HG03159 (cell line): ENCODE data around the gene HACE1.
"Not testable (repeated sequence)": the region's sequence is repeated elsewhere in the genome, so short reads cannot be mapped to it uniquely, and the experiment has no call there.

Source experiments
- ATAC-seq: cut with Tn5 transposase; IDR thresholded peaks from one replicate; pipeline ENCODE4 v1.9.1; 2021; ENCODE audit warnings: mild to moderate bottlenecking, moderate library complexity; ENCODE audit not compliant: unreplicated experiment

The HACE1 gene, protein sequence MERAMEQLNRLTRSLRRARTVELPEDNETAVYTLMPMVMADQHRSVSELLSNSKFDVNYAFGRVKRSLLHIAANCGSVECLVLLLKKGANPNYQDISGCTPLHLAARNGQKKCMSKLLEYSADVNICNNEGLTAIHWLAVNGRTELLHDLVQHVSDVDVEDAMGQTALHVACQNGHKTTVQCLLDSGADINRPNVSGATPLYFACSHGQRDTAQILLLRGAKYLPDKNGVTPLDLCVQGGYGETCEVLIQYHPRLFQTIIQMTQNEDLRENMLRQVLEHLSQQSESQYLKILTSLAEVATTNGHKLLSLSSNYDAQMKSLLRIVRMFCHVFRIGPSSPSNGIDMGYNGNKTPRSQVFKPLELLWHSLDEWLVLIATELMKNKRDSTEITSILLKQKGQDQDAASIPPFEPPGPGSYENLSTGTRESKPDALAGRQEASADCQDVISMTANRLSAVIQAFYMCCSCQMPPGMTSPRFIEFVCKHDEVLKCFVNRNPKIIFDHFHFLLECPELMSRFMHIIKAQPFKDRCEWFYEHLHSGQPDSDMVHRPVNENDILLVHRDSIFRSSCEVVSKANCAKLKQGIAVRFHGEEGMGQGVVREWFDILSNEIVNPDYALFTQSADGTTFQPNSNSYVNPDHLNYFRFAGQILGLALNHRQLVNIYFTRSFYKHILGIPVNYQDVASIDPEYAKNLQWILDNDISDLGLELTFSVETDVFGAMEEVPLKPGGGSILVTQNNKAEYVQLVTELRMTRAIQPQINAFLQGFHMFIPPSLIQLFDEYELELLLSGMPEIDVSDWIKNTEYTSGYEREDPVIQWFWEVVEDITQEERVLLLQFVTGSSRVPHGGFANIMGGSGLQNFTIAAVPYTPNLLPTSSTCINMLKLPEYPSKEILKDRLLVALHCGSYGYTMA

DNA sequence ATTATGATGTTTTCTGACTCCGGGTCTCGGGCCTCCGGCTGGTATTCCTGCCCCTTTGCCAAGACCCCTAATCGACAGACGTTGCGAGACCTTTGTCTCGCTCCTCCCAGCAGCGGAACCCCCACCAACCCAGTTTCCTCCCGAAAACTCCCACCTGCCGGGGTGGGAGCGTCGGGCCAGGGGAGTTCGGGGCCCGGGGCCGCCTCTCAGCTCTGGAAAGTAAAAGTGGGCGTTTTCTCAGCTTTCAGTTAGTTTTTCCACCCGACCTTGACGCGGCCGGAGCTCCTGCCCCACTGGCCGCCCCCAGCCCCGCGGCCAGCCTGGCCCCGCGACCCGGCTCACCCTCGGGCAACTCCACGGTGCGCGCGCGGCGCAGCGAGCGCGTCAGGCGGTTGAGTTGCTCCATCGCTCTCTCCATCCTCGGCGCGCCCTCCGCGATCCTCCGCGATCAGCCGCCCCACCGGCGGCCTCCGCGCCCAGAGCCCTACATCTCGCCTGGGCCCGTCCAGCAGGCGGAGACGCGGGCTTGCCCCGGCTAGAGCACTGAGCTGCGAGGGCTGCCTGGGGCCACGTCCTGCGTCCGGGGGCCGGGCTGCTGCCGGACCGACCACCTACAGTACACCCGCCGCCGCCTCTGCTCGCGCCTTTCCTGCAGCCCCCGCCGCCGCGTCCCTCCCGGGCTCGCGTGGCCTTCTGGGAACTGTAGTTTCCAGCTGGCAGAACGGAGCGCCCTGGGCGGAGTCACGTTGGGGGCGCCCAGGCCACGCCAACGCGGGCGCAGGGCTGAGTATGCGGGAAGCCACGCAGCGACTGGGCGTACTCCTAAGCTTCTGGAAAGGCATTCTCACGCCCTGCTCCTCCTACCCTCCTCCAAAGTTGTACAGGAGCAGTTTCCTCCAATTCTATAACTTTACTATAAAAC is at the start of gene HACE1:
Gene HACE1 (minus strand): TSS at position 695 of the 922 bp plus-strand sequence. CDS start 277 bp downstream, at position 418.
- peak; percentile 99 for ATAC-seq

DNA sequence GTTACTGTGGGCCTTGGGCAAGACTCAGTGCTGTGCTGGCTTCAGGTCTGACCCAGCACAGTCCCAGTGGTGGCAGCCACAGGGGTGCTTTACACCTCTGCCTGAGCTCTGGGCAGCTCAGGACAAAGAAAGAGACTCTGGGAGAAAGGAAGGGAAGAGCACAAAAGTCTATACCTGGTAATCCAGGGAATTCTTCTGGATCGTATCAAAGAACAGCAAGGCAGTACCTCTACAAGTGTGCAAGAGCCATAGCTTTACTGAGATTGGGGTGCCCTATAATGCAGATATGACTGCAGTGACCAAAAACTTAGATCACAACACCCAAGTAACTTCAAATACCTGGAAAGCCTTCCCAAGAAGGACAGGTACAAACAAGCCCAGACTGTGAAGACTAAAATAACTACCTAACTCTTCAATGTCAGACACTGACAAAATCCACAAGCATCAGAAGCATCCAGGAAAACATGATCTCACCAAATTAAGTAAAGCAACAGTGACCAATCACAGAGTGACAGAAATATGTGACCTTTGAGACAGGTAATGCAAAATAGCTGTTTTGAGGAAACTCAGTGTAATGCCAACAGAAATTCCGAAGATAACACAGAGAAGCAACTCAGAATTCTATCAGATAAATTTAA is 49.3 kb upstream of the HACE1 start:
- no peak for ATAC-seq

DNA sequence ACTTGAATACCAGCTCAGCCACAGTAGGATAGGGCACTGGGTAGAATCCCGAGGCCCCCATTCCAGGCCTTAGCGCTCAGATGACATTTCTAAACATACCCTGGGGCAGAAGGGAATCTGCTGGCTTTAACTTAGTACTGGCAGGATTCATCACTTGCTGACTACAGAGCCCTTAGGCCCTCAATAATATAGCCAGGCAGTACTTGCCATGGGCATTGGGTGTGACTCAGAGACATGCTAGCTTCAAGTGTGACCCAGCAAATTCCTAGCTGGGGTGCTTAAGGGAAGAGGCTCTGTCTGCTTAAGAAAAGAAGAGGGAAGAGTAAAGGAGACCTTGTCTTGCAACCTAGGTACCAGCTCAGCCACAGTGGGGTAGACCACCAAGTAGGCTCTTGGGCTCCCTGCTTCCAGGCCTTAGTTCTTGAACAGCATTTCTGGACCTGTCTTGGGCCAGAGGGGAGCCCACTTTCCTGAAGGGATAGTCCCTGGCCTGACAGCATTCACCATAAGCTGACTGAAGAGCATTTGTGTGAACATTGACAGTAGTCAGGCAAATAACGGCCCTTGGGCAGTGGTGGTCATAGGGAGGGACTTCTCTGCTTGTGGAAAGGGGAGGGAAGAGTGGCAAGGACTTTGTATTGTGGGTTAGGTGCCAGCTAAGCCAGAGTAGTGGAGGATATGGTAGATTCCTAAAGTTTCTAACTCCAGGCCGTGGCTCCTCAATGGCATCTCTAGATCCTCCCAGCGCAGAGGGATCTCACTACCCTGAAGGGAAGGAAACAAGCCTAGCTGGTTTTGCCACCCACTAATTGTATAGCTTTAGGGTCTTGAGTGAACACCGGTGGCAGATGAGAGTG is 48.5 kb upstream of the HACE1 start:
- ATAC-seq: no peak

DNA sequence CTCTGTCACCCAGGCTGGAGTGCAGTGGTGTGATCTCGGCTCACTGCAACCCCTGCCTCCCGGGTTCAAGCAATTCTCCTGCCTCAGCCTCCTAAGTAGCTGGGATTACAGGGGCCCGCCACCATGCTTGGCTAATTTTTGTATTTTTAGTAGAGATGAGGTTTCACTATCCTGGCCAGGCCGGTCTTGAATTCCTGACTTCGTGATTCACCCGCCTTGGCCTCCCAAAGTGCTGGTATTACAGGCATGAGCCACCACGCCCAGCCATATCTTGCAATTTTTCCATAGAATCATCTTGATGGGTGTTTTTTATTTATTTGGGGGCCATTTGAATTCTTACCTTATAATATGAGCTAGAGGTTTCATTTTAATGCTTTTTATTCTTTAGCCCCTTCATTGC is 39.2 kb upstream of the HACE1 start:
- ATAC-seq: not testable (repeated sequence)

DNA sequence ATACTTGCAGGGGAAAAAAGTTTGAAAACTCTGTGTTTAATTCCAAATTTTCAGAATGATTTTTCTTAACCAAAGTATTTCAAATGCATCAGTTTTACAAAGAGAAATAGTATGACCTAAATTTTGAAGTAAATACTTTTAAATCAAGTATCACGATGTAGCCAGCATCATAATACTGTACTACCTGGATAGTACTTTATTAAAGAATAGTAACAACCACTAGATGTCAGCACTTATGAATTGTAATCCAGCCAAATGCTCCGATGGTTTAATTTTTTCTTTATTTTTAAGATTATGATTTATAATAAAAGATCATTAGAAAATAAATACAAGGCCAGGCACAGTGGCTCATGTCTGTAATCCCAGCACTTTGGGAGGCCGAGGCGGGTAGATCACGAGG is 37.2 kb upstream of the HACE1 start:
- ATAC-seq: no peak

DNA sequence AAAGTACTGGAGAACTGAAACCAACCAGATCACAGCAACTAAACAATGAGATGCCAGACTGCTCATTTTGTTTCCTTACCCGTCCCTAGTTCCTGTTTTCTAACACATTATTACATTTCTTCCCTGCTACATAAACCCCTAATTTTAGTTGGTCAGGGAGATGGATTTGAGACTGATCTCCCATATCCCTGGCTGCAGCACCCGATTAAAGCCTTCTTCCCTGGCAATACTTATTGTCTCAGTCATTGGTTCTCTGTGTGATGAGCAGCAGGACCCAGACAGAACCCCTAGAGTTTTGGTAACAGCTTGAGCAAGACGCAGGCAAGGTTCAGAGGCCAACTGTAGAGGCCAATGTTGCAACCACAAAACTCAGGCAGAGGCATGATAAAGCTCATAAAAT is 28.3 kb upstream of the HACE1 start:
- no peak for ATAC-seq

DNA sequence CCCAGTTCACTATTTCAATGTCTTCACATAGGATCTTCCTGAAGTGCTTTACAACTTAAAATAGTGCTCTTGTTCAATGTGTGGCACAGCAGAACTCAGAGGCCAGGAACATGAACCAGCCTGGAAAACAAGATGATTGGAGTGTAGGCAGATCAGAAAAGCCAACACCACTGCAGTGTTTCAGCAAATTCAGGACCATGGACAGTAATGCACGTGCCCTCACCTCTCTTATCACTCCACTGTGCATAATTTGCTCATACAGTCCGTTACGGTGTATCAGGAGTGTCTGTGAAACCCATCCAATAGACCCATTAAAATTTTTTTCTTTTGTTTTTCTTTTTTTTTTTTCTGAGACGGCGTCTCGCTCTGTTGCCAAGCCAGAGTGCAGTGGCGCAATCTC is 27.6 kb upstream of the HACE1 start:
- ATAC-seq: no peak

DNA sequence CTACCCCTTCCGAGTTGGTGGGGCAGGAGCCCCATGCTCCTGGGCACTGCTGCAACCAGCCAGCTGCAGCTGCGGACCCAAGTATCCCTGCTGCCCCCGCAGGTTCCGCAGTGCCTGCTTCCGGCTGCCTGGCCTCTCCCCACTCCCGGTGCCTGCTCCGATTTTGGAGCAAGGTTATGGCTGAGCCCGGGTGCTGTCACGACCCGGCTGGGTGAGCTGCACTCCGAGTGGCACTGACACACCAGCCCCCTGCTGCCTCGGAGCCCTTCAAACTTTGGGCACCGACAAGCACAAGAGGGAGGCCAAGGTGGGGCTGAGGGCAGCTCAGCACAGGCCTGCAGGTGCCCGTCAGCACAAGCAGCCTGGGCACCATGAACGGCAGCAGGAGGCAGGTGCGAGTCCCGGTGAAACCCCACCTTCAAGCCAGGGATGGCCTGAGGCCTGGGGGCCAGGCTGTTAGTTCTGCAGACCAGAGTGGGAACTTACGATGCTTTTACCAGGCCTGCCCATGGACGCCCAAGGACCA is 25.9 kb upstream of the HACE1 start:
- no peak for ATAC-seq

DNA sequence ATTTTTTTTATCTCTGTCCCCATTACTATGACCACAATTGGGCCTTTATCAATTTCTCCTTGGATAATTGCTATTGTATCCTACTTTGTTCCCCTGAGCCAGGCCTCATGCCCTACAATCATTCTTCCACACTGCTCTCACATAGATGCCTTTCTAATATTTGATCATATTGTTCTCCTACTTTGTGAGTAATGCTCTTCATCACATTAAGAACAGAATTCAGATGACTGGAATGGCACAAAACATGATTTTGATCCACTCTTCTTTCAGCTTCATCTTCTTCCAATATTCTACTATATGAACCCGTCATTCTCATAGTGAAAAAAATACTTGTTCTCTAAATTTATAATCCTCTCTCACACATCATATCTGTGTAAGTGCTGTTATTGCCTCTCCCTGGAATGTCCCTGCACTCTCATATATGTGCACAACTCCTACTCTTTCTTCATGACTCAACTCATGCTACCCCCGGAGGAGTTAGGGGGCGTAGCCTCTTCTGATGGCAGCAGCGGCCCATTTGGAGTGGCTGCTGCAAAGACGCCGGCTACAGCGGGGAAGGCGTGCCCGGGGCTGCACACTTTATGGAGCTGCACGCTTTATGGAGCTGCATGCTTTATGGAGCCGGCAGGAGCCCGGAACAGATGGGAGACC is 25.3 kb upstream of the HACE1 start:
- no peak for ATAC-seq

DNA sequence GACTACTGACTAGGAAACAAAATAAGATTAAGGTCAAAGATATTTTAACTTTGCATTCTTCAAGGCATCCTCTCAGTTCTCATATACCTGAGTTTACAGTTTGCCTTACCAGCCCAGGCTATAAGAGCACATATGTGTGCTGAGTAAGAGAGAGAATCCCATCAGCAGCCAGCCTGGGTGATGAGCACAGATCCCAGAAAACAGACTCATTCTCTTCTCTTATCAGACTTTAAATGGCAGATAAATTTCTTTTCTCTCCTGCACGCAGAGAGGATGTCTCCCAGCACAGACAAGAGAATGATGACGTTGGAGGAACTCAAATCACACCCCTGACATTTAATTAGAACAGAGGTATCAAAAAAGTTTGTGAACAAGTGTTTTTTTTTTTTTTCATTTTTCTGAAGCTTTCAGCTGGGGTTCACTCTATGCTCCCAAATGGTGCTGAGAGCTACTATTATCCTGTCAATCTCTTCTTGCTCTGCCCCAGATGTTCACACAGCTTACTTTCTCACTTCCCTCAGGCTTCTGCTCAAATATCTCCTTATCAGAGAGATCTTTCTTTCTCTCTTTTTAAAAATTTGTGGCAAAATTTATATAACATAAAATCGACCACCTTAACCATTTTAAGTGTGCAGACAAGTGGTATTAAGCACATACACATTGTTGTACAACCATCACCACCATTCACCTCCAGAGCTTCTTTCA is 22.4 kb upstream of the HACE1 start:
- no peak for ATAC-seq

DNA sequence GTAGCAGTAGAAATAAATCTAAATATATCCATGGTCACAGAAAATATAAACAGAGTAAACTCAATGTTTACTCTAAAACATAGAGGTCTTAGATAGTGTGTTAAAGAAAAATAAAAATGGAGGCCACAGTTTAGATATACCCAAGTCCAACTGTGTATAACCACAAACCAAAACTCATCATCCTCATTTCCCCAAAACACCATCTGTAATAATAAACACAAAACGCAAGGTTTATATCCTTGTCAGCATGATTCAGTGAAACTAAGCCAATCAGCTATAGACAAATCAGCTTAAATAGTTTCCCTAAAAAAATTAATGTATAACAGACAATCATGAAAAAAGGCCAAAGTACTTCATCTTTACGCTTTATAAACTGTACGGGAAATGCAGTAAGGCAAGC is 2.7 kb upstream of the HACE1 start:
- no peak for ATAC-seq

DNA sequence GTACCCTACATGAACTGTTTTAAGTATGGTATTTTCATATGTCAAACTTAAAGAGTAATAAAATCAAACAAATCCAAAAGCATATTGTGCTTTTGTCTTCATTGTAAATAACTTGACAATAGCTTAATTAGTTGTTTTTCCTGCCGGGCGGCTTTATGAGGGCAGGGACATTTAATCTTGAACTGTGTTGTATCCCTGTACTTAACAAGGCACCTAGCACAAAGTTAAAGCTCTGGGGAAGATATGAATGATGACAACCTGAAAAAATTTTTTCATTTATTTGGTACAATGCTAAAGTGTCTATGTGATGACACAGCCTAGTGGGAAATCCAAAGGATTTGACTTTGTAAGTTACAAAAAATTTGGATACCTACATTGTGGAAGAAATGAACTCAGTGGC is 502 bp upstream of the HACE1 start:
- no peak for ATAC-seq

DNA sequence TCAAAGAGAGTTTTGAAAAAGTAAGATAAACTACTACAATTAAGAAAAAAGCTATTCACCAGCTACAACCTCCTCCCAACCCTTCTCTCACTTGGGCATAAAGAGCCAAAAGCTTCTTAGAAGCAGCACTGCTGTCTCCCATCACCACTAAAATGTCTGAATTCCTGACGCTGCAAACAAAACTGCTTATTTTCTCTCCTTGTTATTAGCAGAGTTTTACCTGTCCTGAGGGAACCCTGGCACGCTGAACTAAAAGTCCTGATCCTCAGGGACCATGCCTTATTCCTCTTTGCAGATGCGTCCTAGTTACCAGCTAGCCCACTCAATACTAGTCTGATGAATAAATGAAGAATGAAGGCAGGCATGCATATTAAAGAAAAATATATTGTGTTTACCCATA is 1.1 kb downstream of the HACE1 start:
- no peak for ATAC-seq

DNA sequence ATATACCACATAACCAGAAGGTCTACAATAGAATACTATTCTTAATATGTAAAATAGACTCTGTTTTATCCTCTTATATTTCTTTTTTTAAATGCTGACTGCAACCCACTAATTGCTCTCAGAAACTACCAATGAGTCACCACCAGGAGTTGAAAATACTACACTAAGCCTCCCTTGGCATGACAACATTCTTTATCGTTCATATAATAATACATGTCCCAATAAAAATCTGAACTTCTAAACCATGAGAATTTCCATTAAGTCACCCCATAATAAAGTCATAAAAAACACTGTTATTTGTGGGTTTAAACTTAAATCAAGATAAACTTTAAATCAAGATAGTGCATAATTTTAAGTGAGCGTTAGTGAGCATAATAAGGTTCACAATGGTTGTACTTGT is 4.2 kb downstream of the HACE1 start:
- no peak for ATAC-seq

DNA sequence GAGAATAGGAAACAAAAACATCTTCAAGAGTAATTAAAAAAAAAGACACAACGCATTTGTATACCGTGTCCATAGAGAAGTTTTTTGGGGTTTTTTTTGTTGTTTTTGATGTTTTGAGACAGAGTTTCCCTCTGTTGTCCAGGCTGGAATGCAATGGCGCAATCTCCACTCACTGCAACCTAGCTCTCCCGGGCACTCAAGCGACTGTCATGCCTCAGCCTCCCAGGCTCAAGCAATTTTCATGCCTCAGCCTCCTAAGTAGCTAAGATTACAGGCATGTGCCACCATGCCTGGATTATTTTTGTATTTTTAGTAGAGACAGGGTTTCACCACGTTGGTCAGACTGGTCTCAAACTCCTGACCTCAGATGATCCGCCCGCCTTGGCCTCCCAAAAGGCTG is 12.0 kb downstream of the HACE1 start:
- not testable (repeated sequence) for ATAC-seq

DNA sequence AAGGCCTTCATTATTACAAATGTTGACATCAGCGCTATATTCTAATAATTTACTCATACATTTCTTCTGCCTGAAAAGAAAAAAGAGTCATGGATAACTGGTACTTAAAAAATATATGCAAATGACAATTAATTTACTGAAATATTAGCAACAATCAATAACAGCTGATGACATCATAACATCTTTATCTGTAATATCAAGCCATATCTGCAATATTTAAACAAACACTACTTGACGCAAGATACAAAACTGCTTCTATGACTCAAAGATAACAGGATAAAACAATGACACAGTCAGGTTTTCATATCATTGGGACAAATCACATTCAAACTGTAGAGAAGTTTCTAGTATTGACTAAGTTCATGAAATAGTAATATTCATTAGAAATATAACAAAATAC is 16.5 kb downstream of the HACE1 start:
- ATAC-seq: no peak

DNA sequence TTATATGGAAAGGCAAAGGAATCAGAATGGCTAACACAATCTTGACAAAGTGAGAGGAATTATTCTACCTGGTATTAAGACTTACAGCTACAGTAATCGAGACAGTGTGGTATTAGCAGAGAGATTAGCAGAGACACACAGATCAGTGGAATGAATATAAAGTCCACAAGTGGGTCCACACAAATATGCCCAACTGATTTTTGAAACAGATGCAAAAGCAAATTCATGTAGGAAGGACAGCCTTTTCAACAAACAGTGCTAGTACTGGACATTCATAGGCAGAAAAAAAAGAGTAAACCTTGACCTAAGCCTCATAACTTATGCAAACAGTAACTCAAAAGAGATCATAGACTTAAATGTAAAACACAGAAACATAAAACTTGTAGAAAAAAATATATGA is 22.6 kb downstream of the HACE1 start:
- no peak for ATAC-seq

DNA sequence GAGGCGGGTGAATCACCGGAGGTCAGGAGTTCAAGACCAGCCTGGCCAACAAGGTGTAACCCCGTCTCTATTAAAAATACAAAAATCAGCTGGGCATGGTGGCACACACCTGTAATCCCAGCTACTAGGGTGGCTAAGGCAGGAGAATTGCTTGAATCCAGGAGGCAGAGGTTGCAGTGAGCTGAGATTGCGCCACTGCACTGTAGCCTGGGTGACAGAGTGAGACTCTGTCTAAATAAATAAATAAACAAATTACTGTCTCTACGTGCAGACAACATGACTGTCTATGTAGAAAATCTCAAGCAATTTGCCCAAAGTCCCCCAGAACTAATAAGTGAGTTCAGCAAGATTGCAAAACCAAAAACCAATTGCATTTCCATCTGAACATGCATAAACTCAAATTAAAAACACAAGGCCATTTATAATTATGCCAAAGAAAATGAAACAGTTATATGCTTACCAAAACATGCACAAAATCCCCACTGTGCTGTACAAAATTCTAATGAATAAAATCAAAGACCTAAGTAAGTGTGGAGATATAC is 23.2 kb downstream of the HACE1 start:
- ATAC-seq: not testable (repeated sequence)
